Tibial artery (tissue), 4 donors: ENCODE data around the gene ARHGAP28.

Source experiments
- DNase-seq, 2 donors: peaks; one replicate each; pipeline ENCODE4 v3.0.0-alpha.2; 2019
- H3K27ac ChIP-seq, 2 donors: fragments of 200-600 bp; sonication (generic) in 1 of 2; 1 replicate in 1 of 2; 2 replicates in 1 of 2; pipeline ENCODE4 v1.5.1; 2018 to 2019; ENCODE audit warnings: mild to moderate bottlenecking in 1 of 2
- H3K27me3 ChIP-seq, 2 donors: fragments of 200-600 bp; sonication (generic) in 1 of 2; one replicate each; pipeline versions ENCODE4 v1.5.1 to v1.6.0; 2016 to 2019
- H3K36me3 ChIP-seq, 3 donors: fragments of 200-600 bp; sonication (generic) in 2 of 3; one replicate each; pipeline ENCODE4 v1.5.1; 2016 to 2019; ENCODE audit warnings: mild to moderate bottlenecking in 2 of 3
- H3K4me1 ChIP-seq, 4 donors: fragments of 200-600 bp; sonication (generic) in 2 of 4; 1 replicate in 3 of 4; 2 replicates in 1 of 4; pipeline ENCODE4 v1.5.1; 2016 to 2019
- H3K4me3 ChIP-seq, 2 donors: fragments of 200-600 bp; sonication (generic) in 1 of 2; 1 replicate in 1 of 2; 2 replicates in 1 of 2; pipeline ENCODE4 v1.5.1; 2018 to 2019; ENCODE audit warnings: mild to moderate bottlenecking in 2 of 2
- H3K9me3 ChIP-seq, 3 donors: fragments of 200-600 bp; sonication (generic) in 1 of 3; one replicate each; pipeline ENCODE4 v1.5.1; 2016 to 2019
- CTCF ChIP-seq, 2 experiments: fragments of 200-600 bp in 1 of 2; fragments of 450-650 bp in 1 of 2; IDR thresholded peaks; one replicate each; pipeline ENCODE4 v1.5.1; 2017 to 2019; ENCODE audit warnings: antibody characterized with exemption in 2 of 2, mild to moderate bottlenecking in 1 of 2, moderate library complexity in 1 of 2
- intact Hi-C: fragments of 100-400 bp; cut with DNase I; formaldehyde crosslinking; loops from one replicate; pipeline ENCODE4 v1.15.0; 2023; ENCODE audit warnings: low total_unique reads

ARHGAP28 gene

DNA sequence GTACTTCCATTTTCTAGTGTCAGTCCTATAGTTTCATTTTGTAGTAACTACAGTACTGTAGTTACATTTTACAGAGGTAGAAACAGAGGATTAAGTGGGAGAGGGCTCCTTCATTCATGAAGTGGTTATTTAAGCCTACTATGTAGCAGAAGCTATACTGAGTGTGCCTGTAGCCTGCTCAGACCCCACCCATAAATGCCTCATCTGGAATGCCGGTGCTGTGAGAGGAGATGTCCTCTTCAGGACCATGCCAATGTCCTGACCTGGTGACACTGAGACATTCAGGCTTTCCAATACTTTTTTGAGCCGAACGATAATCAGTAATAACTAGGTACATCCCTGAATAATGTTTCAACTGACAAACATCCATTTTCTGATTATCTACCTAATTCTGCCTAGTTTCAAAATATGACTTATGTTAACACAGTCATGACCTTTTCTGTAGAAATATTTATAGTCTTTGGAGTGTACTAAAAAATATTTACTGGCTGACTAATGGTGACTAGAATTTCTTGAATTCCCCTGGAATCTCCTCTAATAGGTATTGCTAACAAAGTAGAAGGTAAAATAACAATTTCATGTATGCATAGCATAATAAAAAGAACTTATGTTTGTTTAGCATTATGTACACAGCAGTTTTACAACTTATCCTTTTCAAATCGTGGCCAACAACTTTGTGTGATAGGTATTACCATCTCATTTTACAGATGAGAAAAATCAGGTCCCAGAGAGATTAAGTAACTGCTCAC lies 10.2 kb upstream of the ARHGAP28 start:
- no peak overlapping the region for H3K27ac ChIP-seq
- H3K4me3 ChIP-seq, result no peak overlapping the region
- H3K4me1 ChIP-seq, result no peaks in the 10 kb centered on the region
- H3K27me3 ChIP-seq, result no peaks in the 10 kb centered on the region
- intact Hi-C loops, result no loop called here
- DNase-seq, result no peak
- no peaks in the 10 kb centered on the region for H3K9me3 ChIP-seq
- H3K36me3 ChIP-seq, result no peaks in the 10 kb centered on the region
- TF ChIP-seq CTCF (IDR thresholded peaks at IDR 0.05), result no peak

- no peaks in the 10 kb centered on the region for H3K4me1 ChIP-seq
- H3K9me3 ChIP-seq, result no peaks in the 10 kb centered on the region
- intact Hi-C loops, result no loop called here
- H3K27me3 ChIP-seq, result no peaks in the 10 kb centered on the region
- H3K36me3 ChIP-seq, result no peaks in the 10 kb centered on the region
- no peak overlapping the region for H3K27ac ChIP-seq
- no peak for TF ChIP-seq CTCF (IDR thresholded peaks at IDR 0.05)
- H3K4me3 ChIP-seq, result no peak overlapping the region
- no peak for DNase-seq
Measured at GRCh38 chr18:6719910-6720683, 9.4 kb upstream of the ARHGAP28 start.

DNA sequence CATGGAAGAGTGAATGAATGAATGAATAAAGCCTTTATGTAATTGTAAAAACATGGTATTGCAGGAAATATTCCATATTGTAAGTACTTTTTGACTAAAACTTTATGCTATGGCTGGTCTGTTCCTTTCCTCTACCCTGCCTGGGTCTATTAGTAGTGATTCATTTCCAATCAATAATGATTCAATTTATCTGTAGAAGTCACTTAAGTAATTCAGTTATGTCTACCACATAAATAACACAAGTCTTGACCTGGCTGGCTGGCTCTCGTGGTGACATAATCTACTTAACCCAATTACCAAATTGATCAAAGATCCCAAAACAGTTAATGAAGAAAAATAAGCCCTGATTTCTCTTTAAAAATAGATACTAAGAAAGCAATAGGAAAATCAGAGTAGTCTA lies 7.8 kb upstream of the ARHGAP28 start:
- intact Hi-C loops, result no loop called here
- Histone ChIP-seq H3K4me3 (no peak overlapping the region), H3K36me3 (no peaks in the 10 kb centered on the region), H3K27ac (no peak overlapping the region), H3K4me1 (no peaks in the 10 kb centered on the region), H3K9me3 (no peaks in the 10 kb centered on the region), H3K27me3 (no peaks in the 10 kb centered on the region)
- no peak for DNase-seq
- TF ChIP-seq CTCF (IDR thresholded peaks at IDR 0.05), result no peak

GRCh38 chr18:6722690-6723089 lies 6.8 kb upstream of the ARHGAP28 start:
- Histone ChIP-seq H3K27ac (no peak overlapping the region), H3K4me3 (no peak overlapping the region), H3K27me3 (no peaks in the 10 kb centered on the region), H3K4me1 (no peaks in the 10 kb centered on the region), H3K36me3 (no peaks in the 10 kb centered on the region), H3K9me3 (no peaks in the 10 kb centered on the region)
- TF ChIP-seq CTCF (IDR thresholded peaks at IDR 0.05), result no peak
- no peak for DNase-seq
- intact Hi-C loops, result no loop called here

DNA sequence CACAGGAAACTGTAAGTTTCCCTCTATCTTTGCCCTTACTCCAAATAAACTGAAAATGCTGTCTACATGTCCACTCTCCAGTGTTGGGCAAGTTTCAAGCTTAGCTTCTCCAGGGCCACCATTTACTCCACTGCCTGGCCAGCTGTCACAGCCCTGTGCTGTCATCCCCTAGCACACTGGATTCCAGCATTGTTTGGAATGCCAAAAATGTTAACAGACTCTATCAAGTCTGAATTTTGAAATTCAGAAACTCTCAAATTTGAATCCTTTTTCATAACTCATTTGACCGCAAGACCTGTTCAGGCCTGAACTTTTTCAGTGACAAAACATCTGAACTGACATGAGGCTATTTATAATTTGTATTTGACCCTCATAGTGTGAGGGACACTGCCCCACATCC lies 5.2 kb upstream of the ARHGAP28 start:
- Histone ChIP-seq H3K4me1 (peaks cover 0 to 4% (median 0%) of the 10 kb centered on the region in 4 donors), H3K27me3 (no peaks in the 10 kb centered on the region), H3K4me3 (no peak overlapping the region), H3K36me3 (no peaks in the 10 kb centered on the region), H3K27ac (no peak overlapping the region), H3K9me3 (no peaks in the 10 kb centered on the region)
- intact Hi-C loops, result no loop called here
- TF ChIP-seq CTCF (IDR thresholded peaks at IDR 0.05), result no peak
- no peak for DNase-seq
